H1 (cell line): ENCODE results near the gene POU2F1. TPM values are rescaled to one million over a fixed set of nuclear protein-coding genes. Genes with fewer than 3 reads are reported as not detected.

ENCODE experiments used
- CTCF ChIA-PET: fragments of 300-600 bp; sonication (Branson Sonifier 250); formaldehyde crosslinking; loops from one replicate; lab custom pipeline; 2021; ENCODE audit not compliant: partially characterized antibody; lab: Charles Lee
- POLR2A ChIA-PET: fragments of 300-600 bp; sonication (Branson Sonifier 250); formaldehyde crosslinking; loops from one replicate; lab custom pipeline; 2021; ENCODE audit warnings: inconsistent platforms; ENCODE audit not compliant: partially characterized antibody; lab: Charles Lee
- DNase-seq, 2 experiments: peaks; one replicate each; pipeline versions ENCODE4 v3.0.0 to v3.0.0-alpha.2; 2010 to 2022; ENCODE audit warnings: low spot score in 2 of 2, low read depth in 1 of 2, mixed read lengths in 1 of 2
- FAIRE-seq: peaks from 2 replicates; lab custom pipeline; 2011; peaks lifted over from hg19 to GRCh38; lab: Jason Lieb, UNC
- H2AFZ ChIP-seq: 2 replicates; pipeline ENCODE4 v1.8.1; 2012; ENCODE audit warnings: low read length, inconsistent platforms
- H2AK5ac ChIP-seq: 2 replicates; pipeline ENCODE4 v1.6.1; 2013; ENCODE audit warnings: low read depth, low read length
- H2BK120ac ChIP-seq: replicated peaks from 2 replicates; pipeline ENCODE3; 2013; ENCODE audit warnings: low read depth, low read length, inconsistent platforms
- H2BK12ac ChIP-seq: 2 replicates; pipeline ENCODE4 v1.6.1; 2013; ENCODE audit warnings: low read depth, low read length
- H2BK15ac ChIP-seq: 2 replicates; pipeline ENCODE4 v1.6.1; 2013; ENCODE audit warnings: low read length
- H2BK20ac ChIP-seq: 2 replicates; pipeline ENCODE4 v1.6.1; 2013; ENCODE audit warnings: low read length
- H2BK5ac ChIP-seq: 2 replicates; pipeline ENCODE4 v1.6.1; 2013; ENCODE audit warnings: low read depth, low read length
- H3K14ac ChIP-seq: 2 replicates; pipeline ENCODE4 v1.6.1; 2013; ENCODE audit warnings: inconsistent platforms; ENCODE audit not compliant: insufficient read length
- H3K18ac ChIP-seq: 2 replicates; pipeline ENCODE4 v1.6.1; 2013; ENCODE audit warnings: low read length; ENCODE audit errors: extremely low read depth
- H3K23ac ChIP-seq: 2 replicates; pipeline ENCODE4 v1.6.1; 2013; ENCODE audit warnings: inconsistent platforms; ENCODE audit not compliant: insufficient read length
- H3K23me2 ChIP-seq: 2 replicates; pipeline ENCODE4 v1.6.1; 2013; ENCODE audit warnings: low read depth, low read length
- H3K27ac ChIP-seq: 2 replicates; pipeline ENCODE4 v1.6.1; 2011; ENCODE audit warnings: low read depth, low read length, inconsistent platforms
- H3K27me3 ChIP-seq, 4 experiments: replicated peaks in 1 of 4; 1 replicate in 1 of 4; 2 replicates in 3 of 4; pipeline versions ENCODE4 v1.6.1 to v1.8.1; 2011 to 2013; ENCODE audit warnings: low read length in 3 of 4, mild to moderate bottlenecking in 3 of 4, inconsistent platforms in 2 of 4, mixed read lengths in 2 of 4, moderate library complexity in 1 of 4; ENCODE audit not compliant: control insufficient read depth in 3 of 4, insufficient read depth in 3 of 4; ENCODE audit errors: extremely low read depth in 1 of 4
- H3K36me3 ChIP-seq, 4 experiments: 2 replicates each; pipeline versions ENCODE4 v1.6.1 to v1.8.1; 2011 to 2013; ENCODE audit warnings: mild to moderate bottlenecking in 4 of 4, low read length in 3 of 4, moderate library complexity in 2 of 4, control low read depth in 1 of 4, inconsistent platforms in 1 of 4; ENCODE audit not compliant: insufficient read depth in 4 of 4, control insufficient read depth in 2 of 4
- H3K4ac ChIP-seq: replicated peaks from 2 replicates; pipeline ENCODE3; 2013; ENCODE audit warnings: low read length, low read depth, mixed read lengths, inconsistent platforms; ENCODE audit not compliant: insufficient read length
- H3K4me1 ChIP-seq, 4 experiments: replicated peaks in 1 of 4; 1 replicate in 1 of 4; 2 replicates in 3 of 4; pipeline versions ENCODE4 v1.6.1 to v1.8.1; 2011 to 2013; ENCODE audit warnings: low read length in 3 of 4, inconsistent platforms in 2 of 4, mixed read lengths in 1 of 4; ENCODE audit not compliant: insufficient read depth in 4 of 4, control insufficient read depth in 3 of 4
- H3K4me2 ChIP-seq, 2 experiments: 2 replicates each; pipeline versions ENCODE4 v1.6.1 to v1.8.1; 2011 to 2013; ENCODE audit warnings: low read depth in 2 of 2, low read length in 2 of 2, control low read depth in 1 of 2, inconsistent platforms in 1 of 2, mild to moderate bottlenecking in 1 of 2; ENCODE audit not compliant: insufficient read depth in 1 of 2
- H3K4me3 ChIP-seq, 4 experiments: fragments of 200-600, 300-600 bp in 1 of 4; sonication (generic), shearing (Covaris generic), sonication (Bioruptor Twin) in 1 of 4; 2 replicates each; pipeline versions ENCODE4 v1.5.1 to v1.8.1; 2011 to 2016; ENCODE audit warnings: low read length in 4 of 4, low read depth in 3 of 4, control low read depth in 2 of 4, inconsistent platforms in 2 of 4, mild to moderate bottlenecking in 2 of 4, mixed read lengths in 1 of 4, moderate library complexity in 1 of 4; ENCODE audit not compliant: insufficient read depth in 2 of 4; ENCODE audit errors: extremely low read depth in 1 of 4
- H3K56ac ChIP-seq: replicated peaks from 2 replicates; pipeline ENCODE3; 2013; ENCODE audit warnings: low read depth, mild to moderate bottlenecking, mixed read lengths, low read length, inconsistent platforms; ENCODE audit not compliant: insufficient read length
- H3K79me1 ChIP-seq: 2 replicates; pipeline ENCODE4 v1.6.1; 2013; ENCODE audit warnings: low read depth, low read length, control low read depth
- H3K79me2 ChIP-seq, 2 experiments: 2 replicates each; pipeline versions ENCODE4 v1.6.1 to v1.8.1; 2012 to 2013; ENCODE audit warnings: low read length in 2 of 2, mild to moderate bottlenecking in 2 of 2, inconsistent platforms in 1 of 2; ENCODE audit not compliant: insufficient read depth in 2 of 2, control insufficient read depth in 1 of 2
- H3K9ac ChIP-seq, 4 experiments: replicated peaks in 1 of 4; 1 replicate in 1 of 4; 2 replicates in 3 of 4; pipeline versions ENCODE4 v1.6.1 to v1.8.1; 2011 to 2013; ENCODE audit warnings: low read depth in 3 of 4, low read length in 3 of 4, control low read depth in 2 of 4, mild to moderate bottlenecking in 2 of 4, moderate library complexity in 2 of 4, inconsistent platforms in 1 of 4; ENCODE audit errors: extremely low read depth in 1 of 4
- H3K9me3 ChIP-seq, 2 experiments: 2 replicates each; pipeline versions ENCODE4 v1.6.1 to v1.8.1; 2012 to 2013; ENCODE audit warnings: mild to moderate bottlenecking in 2 of 2, moderate library complexity in 2 of 2, control low read depth in 1 of 2, inconsistent platforms in 1 of 2, low read depth in 1 of 2, low read length in 1 of 2, mixed read lengths in 1 of 2; ENCODE audit not compliant: insufficient read depth in 2 of 2
- H4K20me1 ChIP-seq, 2 experiments: replicated peaks in 1 of 2; 2 replicates each; pipeline versions ENCODE3 to v1.8.1; 2011 to 2013; ENCODE audit warnings: inconsistent platforms in 2 of 2, low read length in 2 of 2, mild to moderate bottlenecking in 1 of 2; ENCODE audit not compliant: insufficient read depth in 2 of 2, control insufficient read depth in 1 of 2
- H4K5ac ChIP-seq: 2 replicates; pipeline ENCODE4 v1.6.1; 2013; ENCODE audit warnings: low read length, low read depth, mixed read lengths, inconsistent platforms; ENCODE audit not compliant: insufficient read length
- H4K8ac ChIP-seq: 2 replicates; pipeline ENCODE4 v1.8.0; 2013; ENCODE audit warnings: mild to moderate bottlenecking, moderate library complexity, low read length, inconsistent platforms; ENCODE audit not compliant: insufficient read depth; ENCODE audit errors: extremely low read depth
- H4K91ac ChIP-seq: replicated peaks from 2 replicates; pipeline ENCODE3; 2013; ENCODE audit warnings: low read length, mixed read lengths, inconsistent platforms; ENCODE audit not compliant: insufficient read length
- E2F6 ChIP-seq: IDR thresholded peaks from 2 replicates; pipeline ENCODE4 v1.6.1; 2012; ENCODE audit warnings: inconsistent platforms
- KDM1A ChIP-seq: fragments of 200-600, 300-600 bp; sonication (generic); IDR thresholded peaks from 2 replicates; pipeline ENCODE4 v1.7.1; 2016; ENCODE audit warnings: mild to moderate bottlenecking, low read length, borderline replicate concordance
- polyA plus RNA-seq, 7 experiments: library from polyadenylated mRNA; depleted of rRNA in 3 of 7; stranded (reverse) in 5 of 7; unstranded in 2 of 7; fragments of >200 nt in 5 of 7; fragments of 200-250 nt in 2 of 7; gene quantifications; 1 replicate in 5 of 7; 2 replicates in 1 of 7; 4 replicates in 1 of 7; pipeline versions ENCODE4 v1.2.1 to v1.2.3, GENCODE V29; 2011 to 2013; ENCODE audit warnings: missing spikeins in 2 of 7, mixed read lengths in 2 of 7
- total RNA-seq: library from RNA; stranded (reverse); fragmentation: NEBNext Ultra II Directional; extraction: Animal tissue kit (Norgen Biotek cat#: 25700); gene quantifications from 2 replicates; pipeline ENCODE4 v1.2.1, GENCODE V29; 2021

The POU2F1 gene
- total and polyA plus RNA-seq, 2 of the 8 experiments (the other 6 are each of a cell fraction or from before 2014, with no cell fraction given): 37.0 to 57.2 TPM

- no peaks in the 10 kb centered on the region for H3K4me1 ChIP-seq
- no peak overlapping the region for H3K9ac ChIP-seq
- peaks cover 5% of the 10 kb centered on the region; the same call in 1 of the 2 replicates for H3K79me1 ChIP-seq
- H3K9me3 ChIP-seq: no peaks in the 10 kb centered on the region; a peak in 1 of 4 replicates
- H4K20me1 ChIP-seq: no peaks in the 10 kb centered on the region
- H2AK5ac ChIP-seq: no peak overlapping the region
- no peak overlapping the region for H3K14ac ChIP-seq
- no peak overlapping the region for H3K4me2 ChIP-seq
- no peak overlapping the region for H4K5ac ChIP-seq
- H3K23me2 ChIP-seq: no peaks in the 10 kb centered on the region
- no peak overlapping the region for H2BK12ac ChIP-seq
- no peak overlapping the region for H3K27ac ChIP-seq
- H3K36me3 ChIP-seq: peaks cover 0 to 5% (median 0%) of the 10 kb centered on the region in 4 experiments; a peak in 1 of 8 replicates
- no peak overlapping the region for H2BK120ac ChIP-seq
- TF ChIP-seq KDM1A (no peak), E2F6 (no peak)
- no peaks in the 10 kb centered on the region for H3K27me3 ChIP-seq
- no peak overlapping the region for H3K4me3 ChIP-seq
- no peak overlapping the region for H2BK15ac ChIP-seq
- no peak overlapping the region for H4K8ac ChIP-seq
- H3K18ac ChIP-seq: no peak overlapping the region
- POLR2A ChIA-PET: interaction anchor here (1.2 kb wide), 1 partner anchor 172 kb away, joined by 3 read pairs; no protein-coding TSS in a partner anchor
- no peak overlapping the region for H2BK20ac ChIP-seq
- H3K23ac ChIP-seq: no peak overlapping the region
- H3K4ac ChIP-seq: no peak overlapping the region
- H4K91ac ChIP-seq: no peak overlapping the region
- FAIRE-seq (no peak), DNase-seq (no peak)
- H2AFZ ChIP-seq: no peak overlapping the region
- no peak overlapping the region for H3K56ac ChIP-seq
- CTCF ChIA-PET: interaction anchor here (2.4 kb wide), 1 partner anchor 251 kb away, joined by 6 read pairs; no protein-coding TSS in a partner anchor
- peaks cover 0 to 79% of the 10 kb centered on the region in 2 experiments; a peak in 2 of 4 replicates for H3K79me2 ChIP-seq
- H2BK5ac ChIP-seq: no peak overlapping the region
Observed at GRCh38 chr1:167310732-167311131, 90.0 kb downstream of the POU2F1 start.
